Stimulated activated effector memory CD8-positive, alpha-beta T cell treated with anti-CD3 and anti-CD28 coated beads, Interleukin-12 subunit alpha, Interleukin-12 subunit beta, amount 100 ng/mL, for 72 hours (primary cell): ENCODE results near the gene NTN5.
"Not testable (repeated sequence)": the region's sequence is repeated elsewhere in the genome, so short reads cannot be mapped to it uniquely, and the experiment has no call there.

Source experiments
- ATAC-seq: fragments of 150-1000 bp; cut with Tn5 transposase; 2 replicates; pipeline ENCODE4 v1.10.0; 2021
- DNase-seq, 2 donors: peaks; one replicate each; pipeline ENCODE4 v3.0.0; 2021 to 2022; ENCODE audit warnings: low spot score in 2 of 2
- H3K27ac Mint-ChIP-seq: one replicate; pipeline ENCODE4 v1.8.0; 2022; ENCODE audit warnings: mild to moderate bottlenecking, mixed read lengths
- H3K36me3 Mint-ChIP-seq: one replicate; pipeline ENCODE4 v1.8.0; 2022; ENCODE audit warnings: mild to moderate bottlenecking, mixed read lengths
- H3K4me1 Mint-ChIP-seq: one replicate; pipeline ENCODE4 v1.8.0; 2022; ENCODE audit warnings: mixed read lengths
- H3K4me3 Mint-ChIP-seq: one replicate; pipeline ENCODE4 v1.8.0; 2022; ENCODE audit warnings: mild to moderate bottlenecking, mixed read lengths
- H3K9me3 Mint-ChIP-seq: one replicate; pipeline ENCODE4 v1.8.0; 2022; ENCODE audit warnings: mixed read lengths

Gene NTN5

GRCh38 chr19:48664476-48664875 lies 8.3 kb downstream of the NTN5 start:
- DNase-seq (no peak), ATAC-seq (no peak)
- H3K4me1 Mint-ChIP-seq: peaks cover 10% of the 10 kb centered on the region
- no peaks in the 10 kb centered on the region for H3K9me3 Mint-ChIP-seq
- H3K27ac Mint-ChIP-seq: no peak overlapping the region
- H3K36me3 Mint-ChIP-seq: peaks cover 10% of the 10 kb centered on the region
- H3K4me3 Mint-ChIP-seq: no peak overlapping the region

- ATAC-seq: no peak
- Mint-ChIP-seq H3K9me3 (no peaks in the 10 kb centered on the region), H3K27ac (no peak overlapping the region), H3K4me3 (no peak overlapping the region), H3K36me3 (peaks cover 2% of the 10 kb centered on the region), H3K4me1 (peaks cover 10% of the 10 kb centered on the region)
- no peak for DNase-seq
Observed at GRCh38 chr19:48663667-48664066, 9.2 kb downstream of the NTN5 start.

GRCh38 chr19:48661711-48662090 lies 11.1 kb downstream of the NTN5 start:
- ATAC-seq: no peak
- Mint-ChIP-seq H3K4me3 (no peak overlapping the region), H3K36me3 (no peaks in the 10 kb centered on the region), H3K4me1 (peaks cover 10% of the 10 kb centered on the region), H3K27ac (no peak overlapping the region), H3K9me3 (no peaks in the 10 kb centered on the region)
- no peak for DNase-seq

GRCh38 chr19:48660852-48661710 lies 11.7 kb downstream of the NTN5 start:
- Mint-ChIP-seq H3K4me3 (peak overlapping the region; percentile 63), H3K4me1 (peaks cover 10% of the 10 kb centered on the region), H3K36me3 (no peaks in the 10 kb centered on the region), H3K9me3 (no peaks in the 10 kb centered on the region), H3K27ac (peak overlapping the region; percentile 95)
- ATAC-seq (peak; percentile 95), DNase-seq (peak; percentile 74 to 93)

- H3K9me3 Mint-ChIP-seq: no peaks in the 10 kb centered on the region
- no peak overlapping the region for H3K4me3 Mint-ChIP-seq
- no peak for ATAC-seq
- H3K36me3 Mint-ChIP-seq: no peaks in the 10 kb centered on the region
- no peak overlapping the region for H3K27ac Mint-ChIP-seq
- DNase-seq: no peak
- H3K4me1 Mint-ChIP-seq: peaks cover 10% of the 10 kb centered on the region
Observed at GRCh38 chr19:48659768-48660167, 13.0 kb downstream of the NTN5 start.

- no peaks in the 10 kb centered on the region for H3K36me3 Mint-ChIP-seq
- H3K4me1 Mint-ChIP-seq: peaks cover 10% of the 10 kb centered on the region
- no peaks in the 10 kb centered on the region for H3K9me3 Mint-ChIP-seq
- DNase-seq (no peak), ATAC-seq (no peak)
- H3K27ac Mint-ChIP-seq: no peak overlapping the region
- no peak overlapping the region for H3K4me3 Mint-ChIP-seq
Observed at GRCh38 chr19:48658483-48658882, 14.3 kb downstream of the NTN5 start.

GRCh38 chr19:48657828-48658227 lies 15.0 kb downstream of the NTN5 start:
- ATAC-seq, H3K9me3 Mint-ChIP-seq, H3K36me3 Mint-ChIP-seq, H3K4me1 Mint-ChIP-seq, DNase-seq, H3K4me3 Mint-ChIP-seq, H3K27ac Mint-ChIP-seq: not testable (repeated sequence)

- H3K9me3 Mint-ChIP-seq: no peaks in the 10 kb centered on the region
- peaks cover 14% of the 10 kb centered on the region for H3K4me1 Mint-ChIP-seq
- ATAC-seq: no peak
- no peak overlapping the region for H3K4me3 Mint-ChIP-seq
- no peak for DNase-seq
- no peaks in the 10 kb centered on the region for H3K36me3 Mint-ChIP-seq
- no peak overlapping the region for H3K27ac Mint-ChIP-seq
Observed at GRCh38 chr19:48656840-48657474, 15.9 kb downstream of the NTN5 start.

- DNase-seq (no peak), ATAC-seq (no peak)
- Mint-ChIP-seq H3K36me3 (no peaks in the 10 kb centered on the region), H3K4me3 (no peak overlapping the region), H3K4me1 (peaks cover 12% of the 10 kb centered on the region), H3K9me3 (no peaks in the 10 kb centered on the region), H3K27ac (peak overlapping the region; percentile 54)
Observed at GRCh38 chr19:48654299-48655059, 18.3 kb downstream of the NTN5 start.

GRCh38 chr19:48651683-48652048 lies 21.2 kb downstream of the NTN5 start:
- ATAC-seq (no peak), DNase-seq (no peak)
- H3K36me3 Mint-ChIP-seq: peaks cover 6% of the 10 kb centered on the region
- no peak overlapping the region for H3K27ac Mint-ChIP-seq
- peaks cover 29% of the 10 kb centered on the region for H3K4me1 Mint-ChIP-seq
- H3K9me3 Mint-ChIP-seq: no peaks in the 10 kb centered on the region
- no peak overlapping the region for H3K4me3 Mint-ChIP-seq

GRCh38 chr19:48650974-48651682 lies 21.7 kb downstream of the NTN5 start:
- Mint-ChIP-seq H3K9me3 (no peaks in the 10 kb centered on the region), H3K36me3 (peaks cover 6% of the 10 kb centered on the region), H3K4me3 (no peak overlapping the region), H3K4me1 (peaks cover 35% of the 10 kb centered on the region), H3K27ac (peak overlapping the region; percentile 35)
- DNase-seq: no peak
- no peak for ATAC-seq

- Mint-ChIP-seq H3K9me3 (no peaks in the 10 kb centered on the region), H3K4me1 (peaks cover 55% of the 10 kb centered on the region), H3K27ac (peak overlapping the region; percentile 18), H3K4me3 (peak overlapping the region; percentile 2), H3K36me3 (peaks cover 18% of the 10 kb centered on the region)
- ATAC-seq (no peak), DNase-seq (no peak)
Observed at GRCh38 chr19:48648134-48648533, 24.7 kb downstream of the NTN5 start.

GRCh38 chr19:48646722-48647216 lies 26.0 kb downstream of the NTN5 start:
- Mint-ChIP-seq H3K4me1 (peaks cover 49% of the 10 kb centered on the region), H3K36me3 (peaks cover 18% of the 10 kb centered on the region), H3K9me3 (no peaks in the 10 kb centered on the region), H3K27ac (peak overlapping the region; percentile 96), H3K4me3 (peak overlapping the region; percentile 98)
- DNase-seq (no peak), ATAC-seq (no peak)

- Mint-ChIP-seq H3K36me3 (peaks cover 18% of the 10 kb centered on the region), H3K9me3 (no peaks in the 10 kb centered on the region), H3K4me1 (peaks cover 46% of the 10 kb centered on the region), H3K27ac (peak within 1 kb of the TSS; percentile 96), H3K4me3 (peak within 1 kb of the TSS; percentile 98)
- peak; percentile 95 to 98 for DNase-seq
- ATAC-seq: peak; percentile 90
Observed at GRCh38 chr19:48646001-48646721, 26.7 kb downstream of the NTN5 start, which contains the start of gene CA11. TSS of gene CA11 (minus strand) at chr19:48646187. CDS start at chr19:48645632, 555 bp downstream.
